Spleen (tissue), 11 donors: ENCODE results near the gene COL4A2. TPM values are rescaled to one million over a fixed set of nuclear protein-coding genes. Genes with fewer than 3 reads are reported as not detected.

Experiments
- DNase-seq: peaks from one replicate; pipeline ENCODE4 v3.0.0-alpha.2; 2020
- H3K27ac ChIP-seq, 8 donors: fragments of 200-600 bp; sonication (generic) in 7 of 8; 1 replicate in 4 of 8; 2 replicates in 4 of 8; pipeline versions ENCODE4 v1.5.0 to v1.8.0; 2016 to 2021; ENCODE audit warnings: inconsistent platforms in 4 of 8, mild to moderate bottlenecking in 4 of 8, moderate library complexity in 1 of 8
- H3K27me3 ChIP-seq, 7 donors: fragments of 200-600 bp; sonication (generic) in 6 of 7; replicated peaks in 1 of 7; 1 replicate in 4 of 7; 2 replicates in 3 of 7; pipeline versions ENCODE4 v1.5.0 to v1.8.0; 2016 to 2021; ENCODE audit warnings: inconsistent platforms in 3 of 7, mild to moderate bottlenecking in 1 of 7
- H3K36me3 ChIP-seq, 6 donors: fragments of 200-600 bp; sonication (generic) in 5 of 6; 1 replicate in 4 of 6; 2 replicates in 2 of 6; pipeline versions ENCODE4 v1.5.0 to v1.8.0; 2016 to 2021; ENCODE audit warnings: inconsistent platforms in 2 of 6
- H3K4me1 ChIP-seq, 6 donors: fragments of 200-600 bp; sonication (generic) in 5 of 6; 1 replicate in 3 of 6; 2 replicates in 3 of 6; pipeline versions ENCODE4 v1.5.0 to v1.8.0; 2016 to 2021; ENCODE audit warnings: inconsistent platforms in 3 of 6
- H3K4me3 ChIP-seq, 8 donors: fragments of 200-600 bp; sonication (generic) in 7 of 8; 1 replicate in 4 of 8; 2 replicates in 4 of 8; pipeline versions ENCODE4 v1.5.0 to v1.8.0; 2016 to 2021; ENCODE audit warnings: inconsistent platforms in 4 of 8, mild to moderate bottlenecking in 4 of 8, moderate library complexity in 2 of 8
- H3K9me3 ChIP-seq, 8 donors: fragments of 200-600 bp; sonication (generic) in 7 of 8; 1 replicate in 4 of 8; 2 replicates in 4 of 8; pipeline versions ENCODE4 v1.5.0 to v1.8.0; 2016 to 2021; ENCODE audit warnings: inconsistent platforms in 4 of 8
- CTCF ChIP-seq, 11 experiments: fragments of 200-600 bp in 7 of 11; fragments of 450-650 bp in 4 of 11; sonication (generic) in 4 of 11; IDR thresholded peaks in 8 of 11; conservative IDR thresholded peaks in 3 of 11; 1 replicate in 7 of 11; 2 replicates in 4 of 11; pipeline versions ENCODE4 v1.4.0 to v1.8.0; 2016 to 2021; ENCODE audit warnings: antibody characterized with exemption in 11 of 11, inconsistent platforms in 4 of 11, mild to moderate bottlenecking in 1 of 11
- POLR2A ChIP-seq, 3 donors: fragments of 450-650 bp; IDR thresholded peaks; one replicate each; pipeline ENCODE4 v1.5.1; 2017; ENCODE audit warnings: antibody characterized with exemption in 3 of 3, mild to moderate bottlenecking in 1 of 3
- POLR2AphosphoS5 ChIP-seq, 3 donors: sonication (generic); formaldehyde crosslinking; IDR thresholded peaks; one replicate each; pipeline ENCODE4 v1.5.1; 2017; ENCODE audit warnings: antibody characterized with exemption in 3 of 3
- WGBS, 5 donors: extraction: QIAGEN DNeasy Blood & Tissue Kit in 3 of 5; methylation state at CpG; one replicate each; pipeline versions ENCODE4 v1.1.5 to v1.1.7; 2013 to 2018; 5-methylcytosine and 5-hydroxymethylcytosine counted together
- intact Hi-C: fragments of 100-400 bp; cut with DNase I; formaldehyde crosslinking; loops from one replicate; pipeline ENCODE4 v1.15.0; 2023; ENCODE audit warnings: low total_unique reads
- polyA plus RNA-seq, 3 donors: library from polyadenylated mRNA; stranded (reverse); fragments of 200-250 nt; gene quantifications; one replicate each; pipeline ENCODE4 v1.2.1, GENCODE V29; 2013
- total RNA-seq, 7 donors: library from RNA; depleted of rRNA in 3 of 7; stranded (reverse); fragments of >200 nt in 3 of 7; fragmentation: NEBNext Ultra II Directional in 4 of 7; extraction: Animal tissue kit (Norgen Biotek cat#: 25700) in 4 of 7; gene quantifications; one replicate each; pipeline versions ENCODE4 v1.1.0 to v1.2.1, GENCODE V29; 2016 to 2021
- donor health status: healthy with polysubstance abuse.
- donor health status: DM: no; HTN: no; CAD: no; lungs with moderate emphysema.
- donor health status: DM: no; HTN: no; CAD: no.
- donor health status: Bipolar disorder and iron deficiency.
- donor health status: healthy.
- donor health status: DM: no; HTN: no; CAD: no.
- donor health status: DM: yes; HTN: yes; CAD: no.

Gene COL4A2
- total and polyA plus RNA-seq, 10 donors = 52.6 to 712 (median 337) TPM

- Histone ChIP-seq H3K27me3 (no peaks in the 10 kb centered on the region), H3K36me3 (peaks cover 0 to 30% (median 4%) of the 10 kb centered on the region in 6 donors), H3K27ac (peak overlapping the region in 3 of 8 donors; percentile 3 to 96 (median 74)), H3K4me3 (peak overlapping the region in 1 of 8 donors; percentile 35), H3K9me3 (peaks cover 0 to 6% (median 0%) of the 10 kb centered on the region in 8 donors), H3K4me1 (peaks cover 0 to 92% (median 57%) of the 10 kb centered on the region in 6 donors)
- TF ChIP-seq CTCF (IDR thresholded peaks at IDR 0.05 in 8 of 11, conservative IDR thresholded peaks at IDR 0.05 in 3 of 11) (no peak), POLR2AphosphoS5 (IDR thresholded peaks at IDR 0.05) (peak in 2 of 3 donors; percentile 18 to 58)
- DNase-seq = peak; percentile 77
- WGBS, 5 donors = 88 to 92% (median 91%) methylated on average over 22 to 23 of the region's 23 CpGs
- intact Hi-C loops = no loop called here
These were observed 250.7 kb downstream of the COL4A2 start for GRCh38 chr13:110557610-110558305.

GRCh38 chr13:110559429-110559943 is 252.4 kb downstream of the COL4A2 start:
- Histone ChIP-seq H3K27me3 (no peaks in the 10 kb centered on the region), H3K4me3 (peak overlapping the region; percentile 8 to 92 (median 86)), H3K4me1 (peaks cover 0 to 92% (median 62%) of the 10 kb centered on the region in 6 donors), H3K27ac (peak overlapping the region; percentile 54 to 96 (median 94)), H3K36me3 (peaks cover 0 to 34% (median 4%) of the 10 kb centered on the region in 6 donors), H3K9me3 (peaks cover 0 to 6% (median 0%) of the 10 kb centered on the region in 8 donors)
- TF ChIP-seq POLR2AphosphoS5 (IDR thresholded peaks at IDR 0.05) (peak in 2 of 3 donors; percentile 72 to 80), POLR2A (IDR thresholded peaks at IDR 0.05) (no peak), CTCF (IDR thresholded peaks at IDR 0.05 in 8 of 11, conservative IDR thresholded peaks at IDR 0.05 in 3 of 11) (no peak)
- 50 to 72% (median 65%) methylated on average over 14 to 15 of the region's 15 CpGs for WGBS, 5 donors
- peak; percentile 76 for DNase-seq
- intact Hi-C loops = no loop called here

GRCh38 chr13:110559986-110560385 is 252.9 kb downstream of the COL4A2 start:
- 63 to 88% (median 77%) methylated on average over 6 of the region's 6 CpGs for WGBS, 5 donors
- Histone ChIP-seq H3K4me1 (peaks cover 0 to 87% (median 59%) of the 10 kb centered on the region in 6 donors), H3K27me3 (no peaks in the 10 kb centered on the region), H3K36me3 (peaks cover 0 to 39% (median 4%) of the 10 kb centered on the region in 6 donors), H3K4me3 (peak overlapping the region; percentile 8 to 92 (median 86)), H3K27ac (peak overlapping the region; percentile 54 to 96 (median 94)), H3K9me3 (peaks cover 0 to 6% (median 0%) of the 10 kb centered on the region in 8 donors)
- intact Hi-C loops = no loop called here
- TF ChIP-seq CTCF (IDR thresholded peaks at IDR 0.05 in 8 of 11, conservative IDR thresholded peaks at IDR 0.05 in 3 of 11) (no peak), POLR2A (IDR thresholded peaks at IDR 0.05) (no peak), POLR2AphosphoS5 (IDR thresholded peaks at IDR 0.05) (no peak)
- DNase-seq = no peak
